Measurements from ENCODE around the gene CRADD.

DNA sequence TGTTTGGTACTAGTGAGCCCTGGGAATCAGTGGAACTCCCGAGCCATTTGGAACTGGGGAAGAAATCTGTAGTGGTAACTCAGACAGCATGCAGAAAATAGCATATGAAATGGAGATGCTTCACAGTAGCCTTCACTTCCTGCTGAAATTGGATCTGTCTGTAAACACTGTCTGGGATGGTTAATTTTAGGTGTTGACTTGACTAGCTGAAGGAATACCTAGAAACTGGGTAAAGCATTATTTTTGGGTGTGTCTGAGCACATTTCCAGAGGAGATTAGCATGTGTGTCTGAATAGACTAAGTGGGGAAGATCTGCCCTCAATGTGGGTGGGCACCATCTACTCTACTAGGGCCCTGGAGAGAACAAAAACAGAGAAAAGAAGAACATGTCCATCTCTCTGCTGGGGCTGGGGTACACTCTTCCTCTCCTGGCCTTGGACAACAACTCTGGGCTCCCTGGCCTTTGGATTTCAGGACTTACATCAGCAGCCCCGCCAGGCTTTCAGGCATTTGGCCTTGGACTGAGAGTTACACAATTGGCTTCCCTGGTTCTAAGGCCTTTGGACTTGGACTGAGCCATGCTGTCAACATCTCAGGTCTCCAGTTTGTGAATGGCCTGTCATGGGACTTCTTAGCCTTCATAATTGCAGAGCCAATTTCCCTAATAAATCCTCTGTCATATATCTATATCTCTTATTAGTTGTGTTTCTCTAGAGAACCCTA lies 14.0 kb upstream of the CRADD start:
- TF ChIP-seq, protein P1, sequence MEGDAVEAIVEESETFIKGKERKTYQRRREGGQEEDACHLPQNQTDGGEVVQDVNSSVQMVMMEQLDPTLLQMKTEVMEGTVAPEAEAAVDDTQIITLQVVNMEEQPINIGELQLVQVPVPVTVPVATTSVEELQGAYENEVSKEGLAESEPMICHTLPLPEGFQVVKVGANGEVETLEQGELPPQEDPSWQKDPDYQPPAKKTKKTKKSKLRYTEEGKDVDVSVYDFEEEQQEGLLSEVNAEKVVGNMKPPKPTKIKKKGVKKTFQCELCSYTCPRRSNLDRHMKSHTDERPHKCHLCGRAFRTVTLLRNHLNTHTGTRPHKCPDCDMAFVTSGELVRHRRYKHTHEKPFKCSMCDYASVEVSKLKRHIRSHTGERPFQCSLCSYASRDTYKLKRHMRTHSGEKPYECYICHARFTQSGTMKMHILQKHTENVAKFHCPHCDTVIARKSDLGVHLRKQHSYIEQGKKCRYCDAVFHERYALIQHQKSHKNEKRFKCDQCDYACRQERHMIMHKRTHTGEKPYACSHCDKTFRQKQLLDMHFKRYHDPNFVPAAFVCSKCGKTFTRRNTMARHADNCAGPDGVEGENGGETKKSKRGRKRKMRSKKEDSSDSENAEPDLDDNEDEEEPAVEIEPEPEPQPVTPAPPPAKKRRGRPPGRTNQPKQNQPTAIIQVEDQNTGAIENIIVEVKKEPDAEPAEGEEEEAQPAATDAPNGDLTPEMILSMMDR (IDR thresholded peaks at IDR 0.05), result no peak
- no peak for TF ChIP-seq EZH2 (IDR thresholded peaks at IDR 0.05; ENCODE audit: borderline replicate concordance, insufficient read depth, low read depth, low read length, poor library complexity, severe bottlenecking)
